RPMI7951 (cell line): ENCODE data around the gene GTPBP3. TPM values are rescaled to one million over a fixed set of nuclear protein-coding genes. Genes with fewer than 3 reads are reported as not detected.
A peak's percentile ranks its signal among the peaks of the same experiment; 100 is the strongest.

Source experiments
- DNase-seq: peaks from one replicate; pipeline ENCODE4 v3.0.0-alpha.2; 2012; ENCODE audit warnings: low read depth
- total RNA-seq: library from RNA; depleted of rRNA; stranded (reverse); fragments of >200 nt; shearing (Covaris generic); gene quantifications from 2 replicates; pipeline ENCODE4 v1.2.3, GENCODE V29; 2014; rRNA removed

The GTPBP3 gene
- total RNA-seq, 1 experiment from 2014 or later = 15.4 TPM

DNA sequence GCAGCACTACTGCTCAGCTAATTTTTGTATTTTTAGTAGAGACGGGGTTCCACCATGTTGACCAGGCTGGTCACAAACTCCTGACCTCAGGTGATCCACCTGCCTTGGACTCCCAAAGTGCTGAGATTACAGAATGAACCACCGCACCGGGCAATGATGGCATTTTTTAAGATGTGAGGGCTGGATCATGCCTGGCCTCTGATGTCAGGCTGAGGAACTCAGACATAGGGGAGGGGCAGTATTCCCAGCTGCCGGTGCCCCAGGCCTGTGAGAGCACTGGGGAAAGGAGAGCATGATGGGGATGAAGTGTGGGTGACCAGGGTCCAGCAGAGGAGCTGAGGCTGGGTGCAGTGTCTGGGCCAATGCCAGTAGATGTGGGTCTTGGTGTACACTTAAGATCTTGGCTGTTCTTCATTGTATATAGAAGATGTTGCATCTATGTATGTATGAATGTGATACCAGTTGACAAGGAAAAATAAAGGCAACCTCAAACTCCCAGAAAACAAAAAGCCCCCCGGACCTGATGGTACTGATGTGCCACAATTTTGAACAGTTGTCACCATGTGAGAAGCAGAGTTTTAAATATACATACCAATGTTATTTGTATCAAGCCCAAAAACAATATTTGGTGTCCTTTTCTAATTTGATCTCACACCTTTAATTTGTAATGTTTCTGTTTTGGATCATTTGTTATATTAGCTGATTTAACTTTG lies 43.2 kb downstream of the GTPBP3 start:
- no peak for DNase-seq

GRCh38 chr19:17385878-17386611 lies 48.7 kb downstream of the GTPBP3 start:
- peak; percentile 61 for DNase-seq

DNA sequence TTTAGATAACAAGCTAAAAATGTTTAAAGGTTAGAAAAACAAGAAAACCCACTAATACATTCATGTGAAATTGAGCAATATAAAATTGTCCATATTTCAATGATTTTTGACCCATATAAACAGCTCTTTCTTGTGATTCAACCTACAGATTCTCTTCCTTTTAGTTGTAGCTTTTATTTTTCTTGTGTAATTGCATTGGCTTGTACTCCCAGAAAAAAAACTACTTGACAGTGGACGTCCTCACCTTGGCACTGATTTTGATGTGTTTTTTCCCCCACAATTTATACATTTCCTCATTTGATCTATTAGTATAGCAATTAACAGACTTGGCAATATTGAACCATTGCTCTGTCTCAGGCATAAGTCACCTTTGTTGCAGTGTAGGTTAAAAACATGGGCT lies 51.9 kb downstream of the GTPBP3 start:
- no peak for DNase-seq

DNA sequence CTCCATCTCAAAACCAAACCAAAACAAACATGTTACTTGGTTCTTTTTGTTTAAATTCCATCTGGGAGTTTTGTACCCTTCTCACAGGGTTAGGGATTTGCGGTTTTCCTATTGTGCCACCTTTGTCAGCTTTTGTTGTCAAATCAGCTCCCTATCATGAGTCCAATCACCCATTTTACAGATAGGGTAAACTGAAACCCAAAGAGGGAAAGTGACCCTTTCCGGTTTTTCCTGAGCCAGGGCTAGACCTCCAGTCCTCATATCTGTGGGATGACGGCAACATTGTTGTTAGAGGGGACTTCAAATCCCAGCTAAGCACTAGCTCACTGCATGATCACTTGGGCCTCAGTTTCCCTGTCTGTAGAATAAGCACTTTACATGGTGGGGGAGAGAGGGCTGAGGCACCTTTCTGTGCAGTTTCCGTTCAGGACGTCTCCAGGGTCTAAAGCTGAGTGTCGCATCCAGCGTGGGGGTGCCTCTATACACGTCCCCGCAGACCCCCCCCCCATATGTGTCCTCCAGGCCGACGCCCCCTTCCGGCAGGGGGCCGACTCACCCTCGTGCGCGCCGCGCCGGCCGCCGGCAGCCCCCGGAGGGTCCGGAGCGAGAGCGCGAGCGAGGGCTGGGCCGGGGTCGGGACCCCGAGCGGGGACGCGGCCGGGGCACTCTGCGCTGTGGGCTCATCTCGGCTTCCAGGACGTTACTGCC lies 52.8 kb downstream of the GTPBP3 start:
- DNase-seq = no peak

- peak; percentile 93 for DNase-seq
Measured at GRCh38 chr19:17390665-17391370, 53.5 kb downstream of the GTPBP3 start.

- no peak for DNase-seq
Measured at GRCh38 chr19:17391371-17392151, 54.2 kb downstream of the GTPBP3 start.

Other genes with a start within 250 kb of the GTPBP3 start
- gene USE1, start 122.2 kb upstream of the GTPBP3 start, total RNA-seq = 38.6 and 40.6 TPM in 2 replicates
- 5.1 and 8.1 TPM in 2 replicates for gene OCEL1, start 111.3 kb upstream of the GTPBP3 start, total RNA-seq
- 29.8 and 43.4 TPM in 2 replicates for gene NR2F6, start 91.6 kb upstream of the GTPBP3 start, total RNA-seq
- gene USHBP1, start 72.8 kb upstream of the GTPBP3 start, total RNA-seq = not detected in 2 replicates
- 132 and 133 TPM in 2 replicates for gene BABAM1, start 70.1 kb upstream of the GTPBP3 start, total RNA-seq
- gene ANKLE1, start 55.7 kb upstream of the GTPBP3 start, total RNA-seq = 1.2 and 1.3 TPM in 2 replicates
- gene ABHD8, start 34.1 kb upstream of the GTPBP3 start, total RNA-seq = 16.5 and 17.9 TPM in 2 replicates
- 77.3 and 79.5 TPM in 2 replicates for gene MRPL34, start 31.7 kb upstream of the GTPBP3 start, total RNA-seq
- 20.2 and 25.9 TPM in 2 replicates for gene DDA1, start 28.0 kb upstream of the GTPBP3 start, total RNA-seq
- gene ANO8, start 2.7 kb upstream of the GTPBP3 start, total RNA-seq = 2.9 and 3.7 TPM in 2 replicates
- gene PLVAP, start 39.8 kb downstream of the GTPBP3 start, total RNA-seq = not detected in 2 replicates
- gene CCDC194, start 56.6 kb downstream of the GTPBP3 start, total RNA-seq = not detected in 2 replicates
- 46.1 and 65.6 TPM in 2 replicates for gene BST2, start 68.1 kb downstream of the GTPBP3 start, total RNA-seq
- gene MVB12A, start 82.5 kb downstream of the GTPBP3 start, total RNA-seq = 123 and 164 TPM in 2 replicates
- not detected in 2 replicates for gene TMEM221, start 111.1 kb downstream of the GTPBP3 start, total RNA-seq
- gene NXNL1, start 123.4 kb downstream of the GTPBP3 start, total RNA-seq = not detected in 2 replicates
- gene SLC27A1, start 133.0 kb downstream of the GTPBP3 start, total RNA-seq = 7.9 and 8.7 TPM in 2 replicates
- gene PGLS, start 174.1 kb downstream of the GTPBP3 start, total RNA-seq = 52.7 and 66.8 TPM in 2 replicates
- 90.8 and 101 TPM in 2 replicates for gene COLGALT1, start 218.1 kb downstream of the GTPBP3 start, total RNA-seq